ENCODE data around the gene APBB2.
"Not testable (repeated sequence)": the region's sequence is repeated elsewhere in the genome, so short reads cannot be mapped to it uniquely, and the experiment has no call there.

The APBB2 gene

DNA sequence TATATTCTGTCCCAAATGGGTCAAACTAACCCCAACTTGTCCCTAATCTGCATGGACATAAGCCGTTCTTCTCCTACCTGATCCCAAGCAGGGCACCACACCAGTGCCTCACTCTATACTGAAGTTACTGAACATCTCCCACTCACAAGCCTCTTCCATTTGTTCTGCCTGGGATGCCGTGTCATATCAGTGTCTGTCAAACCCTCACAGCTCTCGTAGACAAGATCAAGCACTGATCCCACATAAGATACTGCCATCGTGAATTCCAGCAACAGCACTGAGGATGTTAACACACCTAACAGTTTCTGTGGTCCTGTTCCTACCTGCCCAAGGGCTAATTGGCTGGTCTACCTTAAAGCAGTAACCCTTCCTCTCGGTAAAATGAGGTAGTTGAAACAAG is 162.1 kb downstream of the APBB2 start:
- no peak for DNase-seq

DNA sequence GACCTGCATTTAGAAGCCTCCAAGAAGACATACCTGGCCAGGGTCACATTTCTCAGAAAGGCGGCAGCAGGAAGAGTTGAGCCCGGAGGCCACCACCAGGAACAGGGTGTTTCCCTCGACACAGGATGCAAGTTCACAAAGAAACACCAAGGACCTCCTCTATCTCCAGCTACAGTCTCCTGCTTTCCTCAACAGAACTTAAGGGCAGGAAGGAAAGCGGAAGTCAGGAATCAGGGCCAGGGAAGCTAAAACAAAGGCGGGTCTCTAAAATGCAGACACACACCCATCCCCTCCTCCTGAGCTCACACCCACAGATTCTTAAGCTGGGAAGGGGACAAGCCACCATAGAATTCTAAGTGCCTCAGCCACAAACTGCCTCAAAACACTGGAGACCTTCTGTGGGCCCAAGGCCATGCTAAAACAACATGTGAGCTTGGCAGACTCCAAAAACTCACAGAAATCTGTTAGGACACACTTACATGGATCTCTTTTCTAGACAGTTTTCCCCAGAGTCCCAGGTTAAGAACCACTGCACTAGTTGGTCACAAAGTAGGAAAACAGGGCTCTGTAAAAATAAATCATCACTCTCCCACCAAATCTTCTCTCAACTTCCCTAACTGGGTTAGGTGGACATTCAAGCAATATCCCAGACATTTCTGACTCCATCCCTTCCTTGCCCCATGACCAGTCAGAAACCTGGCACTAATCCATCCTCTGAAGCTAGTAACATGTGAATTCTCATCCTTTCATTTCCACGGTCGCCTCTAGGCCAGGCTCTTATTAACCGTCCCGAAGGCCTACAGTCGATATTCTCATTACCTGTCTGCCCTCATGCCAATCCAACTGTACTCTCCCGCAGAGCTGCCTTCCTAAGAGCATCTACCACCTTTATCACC is 163.2 kb downstream of the APBB2 start:
- DNase-seq = no peak

GRCh38 chr4:41050116-41050515 is 164.2 kb downstream of the APBB2 start:
- no peak for DNase-seq

GRCh38 chr4:41049176-41049575 is 165.2 kb downstream of the APBB2 start:
- not testable (repeated sequence) for DNase-seq

- DNase-seq = no peak
These were observed 169.6 kb downstream of the APBB2 start for GRCh38 chr4:41044791-41045190.

DNA sequence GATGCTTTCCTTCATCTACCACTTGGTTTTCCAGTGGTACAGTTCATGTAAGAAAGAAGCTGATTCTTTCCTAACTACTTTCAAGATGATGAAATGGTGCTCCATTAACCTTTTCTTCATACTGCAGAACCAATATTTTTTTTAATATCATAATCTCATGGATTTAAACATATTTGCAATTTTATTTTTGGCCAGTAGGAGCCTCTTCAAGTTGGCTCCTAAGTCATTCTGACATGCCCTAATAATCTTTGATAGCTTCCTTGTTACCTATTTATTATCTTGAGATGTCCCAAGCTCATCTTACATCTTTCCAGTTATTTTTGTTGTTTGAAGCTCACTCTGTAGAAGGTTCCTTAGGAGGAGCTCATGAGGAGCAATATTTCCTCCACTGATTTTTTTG is 170.2 kb downstream of the APBB2 start:
- DNase-seq = no peak

DNA sequence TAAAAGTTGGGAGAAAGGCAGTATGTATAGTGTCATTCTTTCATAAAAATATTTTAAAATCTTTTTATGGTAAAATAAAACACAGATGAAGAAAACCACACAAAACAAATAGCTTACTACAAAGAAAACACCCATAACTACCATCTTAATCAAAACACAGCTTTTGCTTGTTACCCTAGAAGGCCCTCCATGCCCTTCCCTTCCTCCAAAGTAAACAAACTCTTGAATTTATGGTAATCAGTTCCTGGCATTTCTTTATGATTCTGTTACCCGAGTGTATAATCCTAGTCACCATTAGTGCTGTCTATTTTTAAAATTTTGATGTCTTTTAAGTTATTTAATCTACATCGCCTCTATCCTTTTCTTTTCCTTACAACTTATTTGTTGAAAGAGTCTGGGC is 170.9 kb downstream of the APBB2 start:
- no peak for DNase-seq

- no peak for DNase-seq
These were observed 172.8 kb downstream of the APBB2 start for GRCh38 chr4:41041551-41041950.

DNA sequence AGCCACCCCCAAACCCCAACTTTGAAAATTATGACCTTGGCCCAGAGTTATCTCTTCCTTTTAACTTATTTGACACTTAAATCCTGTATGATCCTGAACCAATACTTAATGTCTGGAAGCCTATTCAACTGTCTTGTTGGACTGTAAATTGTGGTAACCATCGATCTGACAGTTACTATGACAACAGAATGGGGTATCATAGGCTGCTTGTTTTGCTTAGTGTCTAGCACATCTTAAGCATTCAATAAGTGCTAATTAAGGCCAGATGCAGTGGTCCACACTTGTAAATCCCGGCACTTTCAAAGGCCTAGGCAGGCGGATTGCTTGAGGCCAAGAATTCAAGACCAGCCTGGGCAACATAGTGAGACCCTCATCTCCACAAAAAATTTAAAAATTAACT is 175.0 kb downstream of the APBB2 start:
- no peak for DNase-seq

- no peak for DNase-seq
These were observed 176.0 kb downstream of the APBB2 start for GRCh38 chr4:41038304-41038703.

- no peak for DNase-seq
These were observed 185.2 kb downstream of the APBB2 start for GRCh38 chr4:41029098-41029497.

- DNase-seq = no peak
These were observed 185.8 kb downstream of the APBB2 start for GRCh38 chr4:41028392-41029076.

DNA sequence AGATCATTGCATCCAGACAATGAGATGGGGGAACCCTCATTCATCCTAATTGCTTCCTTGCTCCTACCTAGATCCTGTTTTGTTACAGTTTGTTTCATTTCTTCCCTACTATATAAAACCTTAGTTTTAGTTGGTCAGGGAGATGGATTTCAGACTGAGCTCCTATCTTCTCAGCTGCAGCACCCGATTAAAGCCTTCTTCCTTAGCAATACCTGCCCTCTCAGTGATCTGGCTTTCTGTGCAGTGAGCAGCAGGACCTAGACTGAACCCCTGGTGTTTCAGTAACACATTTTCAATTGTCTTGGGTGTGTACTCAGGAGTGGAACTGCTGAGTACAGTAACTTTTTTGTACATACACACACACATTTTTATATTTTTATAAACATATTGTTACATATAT is 187.4 kb downstream of the APBB2 start:
- no peak for DNase-seq

DNA sequence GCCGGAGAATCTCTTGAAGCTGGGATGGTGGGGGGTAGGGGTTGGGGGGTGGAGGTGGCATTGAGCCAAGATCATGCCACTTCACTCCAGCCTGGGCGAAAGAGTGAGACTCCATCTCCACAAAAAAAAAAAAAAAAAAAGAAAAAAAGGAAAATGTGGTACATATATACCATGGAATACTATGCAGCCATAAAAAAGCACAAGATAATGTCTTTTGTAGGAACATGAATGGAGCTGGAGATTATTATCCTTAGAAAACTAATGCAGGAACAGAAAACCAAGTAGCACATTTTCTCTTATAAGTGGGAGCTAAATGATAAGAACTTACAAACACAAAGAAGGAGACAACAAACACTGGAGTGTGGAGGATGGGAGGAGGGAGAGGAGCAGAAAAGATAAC is 188.5 kb downstream of the APBB2 start:
- DNase-seq = no peak

GRCh38 chr4:41024556-41025491 is 189.5 kb downstream of the APBB2 start:
- no peak for DNase-seq

DNA sequence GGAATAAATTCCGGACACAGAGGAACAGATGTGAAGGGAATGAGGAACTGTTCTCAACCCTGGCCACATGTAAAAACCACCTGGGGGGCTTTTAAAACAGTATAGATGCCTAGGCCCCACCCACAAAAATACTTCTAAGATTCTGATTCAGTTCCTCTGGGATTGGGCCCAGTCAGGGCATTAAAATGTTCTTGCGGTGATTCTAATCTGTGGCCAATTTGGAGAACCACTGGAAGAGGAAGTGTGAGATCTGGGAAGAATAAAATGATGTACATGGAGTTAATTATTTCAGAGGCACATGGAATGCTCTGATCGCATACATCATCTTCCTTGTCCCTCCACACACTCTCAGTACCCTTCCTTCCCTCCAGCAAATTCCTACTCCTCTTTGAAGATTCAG is 192.2 kb downstream of the APBB2 start:
- no peak for DNase-seq

DNA sequence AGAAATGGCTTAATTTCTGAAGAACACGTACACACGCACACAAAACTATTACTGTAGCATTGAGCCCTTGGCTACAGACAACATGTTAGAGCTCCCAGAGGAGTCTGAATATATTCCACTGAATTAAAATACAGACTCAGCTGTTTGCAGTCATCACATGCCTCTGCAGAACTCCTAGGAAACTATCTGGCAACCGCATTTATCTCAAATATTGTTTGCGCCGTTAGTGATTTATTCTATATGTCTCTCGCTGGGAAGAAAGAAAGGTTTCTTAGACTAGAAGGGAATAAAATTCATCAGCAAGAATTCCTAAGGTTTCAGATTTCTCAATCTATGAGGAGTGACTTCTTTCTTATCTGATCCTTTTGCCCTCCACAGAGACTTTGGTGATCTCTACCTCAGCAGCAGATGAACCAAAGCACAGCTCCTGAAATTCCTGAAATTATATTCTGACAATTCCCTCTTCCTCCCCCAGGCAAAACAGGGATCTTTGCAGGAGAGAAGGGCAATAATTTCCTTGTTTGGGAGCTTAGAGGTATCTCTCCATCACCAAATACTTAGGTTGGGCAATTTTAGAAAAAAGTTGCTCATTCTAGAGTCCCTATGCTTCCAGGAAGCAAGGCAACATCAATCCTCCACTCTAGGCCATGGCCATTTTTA is 199.2 kb downstream of the APBB2 start:
- no peak for DNase-seq

DNA sequence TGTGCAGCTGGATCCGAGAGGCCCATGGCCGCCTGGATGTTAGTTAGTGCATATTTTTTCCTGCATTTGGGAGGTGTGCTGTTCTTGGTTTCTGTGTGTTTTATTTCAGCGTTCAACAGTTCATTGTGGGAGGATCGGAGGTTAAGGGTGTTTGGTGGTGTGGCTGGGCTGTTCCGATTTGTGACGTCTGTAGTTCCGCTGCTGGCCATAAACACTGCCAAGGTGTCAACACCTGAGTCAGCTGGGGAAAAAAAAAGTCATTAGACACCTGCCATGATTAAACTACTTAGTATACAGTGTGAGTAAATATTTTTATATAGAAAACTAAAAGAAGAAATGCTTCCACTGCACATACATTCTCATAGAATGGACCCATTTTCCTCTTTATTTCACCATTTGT is 200.2 kb downstream of the APBB2 start:
- DNase-seq = no peak

- DNase-seq = no peak
These were observed 200.6 kb downstream of the APBB2 start for GRCh38 chr4:41013746-41014145.

DNA sequence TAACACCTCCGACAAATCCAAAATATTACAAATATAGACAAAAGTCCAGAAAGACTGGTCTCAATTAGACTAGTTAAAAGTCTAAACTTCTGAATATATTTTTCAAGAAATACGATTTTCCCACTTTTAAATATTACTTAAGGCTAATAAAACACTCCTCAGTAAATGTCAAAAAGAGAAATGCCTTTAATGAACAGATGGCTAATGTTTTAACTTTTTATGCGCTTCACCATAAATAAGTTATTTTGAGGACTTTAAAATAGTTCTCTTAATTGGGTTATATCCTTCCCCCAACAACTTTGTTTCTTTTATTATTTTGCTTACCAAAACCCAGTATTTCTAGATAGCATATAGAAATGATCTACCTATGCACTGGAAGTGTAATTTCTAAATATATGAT is 201.4 kb downstream of the APBB2 start:
- no peak for DNase-seq

DNA sequence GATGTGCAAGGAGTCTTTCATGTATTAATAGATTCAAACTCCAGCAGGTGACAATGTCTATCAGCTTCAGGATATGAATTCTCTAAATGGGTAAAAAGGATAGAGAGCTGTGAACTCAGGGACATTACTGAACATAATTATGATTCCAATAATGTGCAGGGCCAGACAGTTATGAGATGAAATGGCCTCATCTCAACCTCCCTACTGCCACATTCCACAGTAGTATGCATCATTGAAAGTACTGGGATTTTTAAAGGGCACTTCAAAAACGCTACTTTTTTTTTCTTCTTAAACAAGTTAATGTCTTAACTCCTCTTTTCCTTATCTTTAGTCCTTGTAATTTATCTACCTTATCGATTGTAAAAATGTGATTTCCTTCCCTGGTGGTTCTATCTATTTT is 202.0 kb downstream of the APBB2 start:
- DNase-seq = no peak

DNA sequence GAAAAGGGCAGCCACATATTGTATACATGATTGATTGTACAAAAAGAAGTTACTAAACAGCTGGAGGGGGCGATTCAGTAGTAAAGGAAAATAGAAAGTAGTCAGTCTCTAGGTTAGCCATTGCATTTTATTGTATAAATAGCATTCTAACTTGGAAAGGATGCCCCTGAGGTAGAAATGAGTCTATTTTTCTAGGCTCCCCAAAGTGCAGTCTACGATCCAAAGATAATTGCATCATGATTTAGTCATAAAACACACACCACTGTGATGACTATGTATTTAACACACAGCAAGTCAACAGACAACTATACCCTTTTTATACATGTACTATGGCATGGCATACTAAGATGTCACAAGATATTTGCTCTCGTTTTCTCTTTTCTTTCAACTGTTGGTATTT is 204.9 kb downstream of the APBB2 start:
- no peak for DNase-seq

DNA sequence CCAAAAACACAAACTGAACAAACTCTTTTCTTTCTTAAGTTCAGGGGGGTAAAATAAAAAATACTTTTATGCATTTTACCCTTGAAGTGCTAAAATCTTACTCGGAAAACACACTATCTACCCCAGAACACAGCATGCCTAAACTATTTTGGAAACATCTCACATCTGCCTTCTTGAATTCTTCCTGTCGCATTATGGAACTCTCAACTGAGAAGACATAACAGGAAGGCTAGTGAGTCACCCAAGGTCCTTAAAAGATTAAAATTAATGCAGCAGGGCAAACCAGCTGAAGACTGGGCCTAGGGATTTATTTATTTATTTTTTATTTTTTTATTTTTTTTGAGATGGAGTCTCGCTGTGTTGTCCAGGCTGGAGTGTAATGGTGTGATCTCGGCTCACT is 208.2 kb downstream of the APBB2 start:
- DNase-seq = no peak
